Thymus (tissue), 11 donors: Measurements from ENCODE around the gene SMIM12. TPM values are rescaled to one million over a fixed set of nuclear protein-coding genes. Genes with fewer than 3 reads are reported as not detected.

Source experiments
- DNase-seq, 9 donors: peaks; one replicate each; pipeline ENCODE4 v3.0.0-alpha.2; 2013; ENCODE audit warnings: low spot score in 9 of 9, low read depth in 6 of 9, missing footprints in 1 of 9
- H3K27ac ChIP-seq, 2 donors: one replicate each; pipeline ENCODE4 v1.5.1; 2013; ENCODE audit warnings: control low read depth in 1 of 2, low read depth in 1 of 2, low read length in 1 of 2, mild to moderate bottlenecking in 1 of 2, moderate library complexity in 1 of 2
- H3K27me3 ChIP-seq, 2 donors: one replicate each; pipeline ENCODE4 v1.5.1; 2013; ENCODE audit warnings: low read length in 1 of 2; ENCODE audit not compliant: control insufficient read depth in 2 of 2, insufficient read depth in 1 of 2
- H3K36me3 ChIP-seq, 2 donors: one replicate each; pipeline ENCODE4 v1.5.1; 2013; ENCODE audit warnings: low read length in 1 of 2, mild to moderate bottlenecking in 1 of 2, moderate library complexity in 1 of 2; ENCODE audit not compliant: control insufficient read depth in 2 of 2, insufficient read depth in 2 of 2
- H3K4me1 ChIP-seq, 2 donors: one replicate each; pipeline ENCODE4 v1.5.1; 2013; ENCODE audit warnings: low read length in 2 of 2; ENCODE audit not compliant: control insufficient read depth in 2 of 2, insufficient read depth in 2 of 2
- H3K4me3 ChIP-seq, 2 donors: one replicate each; pipeline ENCODE4 v1.5.1; 2013; ENCODE audit warnings: low read length in 2 of 2, control low read depth in 1 of 2, mild to moderate bottlenecking in 1 of 2
- H3K9me3 ChIP-seq, 2 donors: one replicate each; pipeline ENCODE4 v1.5.1; 2013; ENCODE audit warnings: low read length in 1 of 2, mild to moderate bottlenecking in 1 of 2; ENCODE audit not compliant: control insufficient read depth in 2 of 2, insufficient read depth in 1 of 2
- WGBS: extraction: QIAGEN DNeasy Blood & Tissue Kit; methylation state at CpG from one replicate; pipeline ENCODE4 v1.1.7; 2013; 5-methylcytosine and 5-hydroxymethylcytosine counted together
- polyA plus RNA-seq: library from polyadenylated mRNA; stranded (reverse); fragments of 200-250 nt; gene quantifications from one replicate; pipeline ENCODE4 v1.2.3, GENCODE V29; 2013
- total RNA-seq: library from RNA; stranded (reverse); fragments of 120-200 nt; gene quantifications from one replicate; pipeline ENCODE4 v1.2.4, GENCODE V29; 2013
- donor health status: healthy.

SMIM12 gene
- total and polyA plus RNA-seq, 2 donors, result 25.7 to 31.9 TPM

GRCh38 chr1:34884961-34885360 lies 25.4 kb upstream of the SMIM12 start:
- Histone ChIP-seq H3K4me1 (peaks cover 5 to 9% of the 10 kb centered on the region in 2 donors), H3K9me3 (peaks cover 2 to 4% of the 10 kb centered on the region in 2 donors), H3K36me3 (no peaks in the 10 kb centered on the region), H3K27me3 (peaks cover 45 to 76% of the 10 kb centered on the region in 2 donors), H3K27ac (no peak overlapping the region), H3K4me3 (peak overlapping the region in 1 of 2 donors; percentile 47)
- DNase-seq, result no peak
- 34% methylated on average over 19 of the region's 19 CpGs for WGBS

GRCh38 chr1:34884536-34884935 lies 25.0 kb upstream of the SMIM12 start:
- Histone ChIP-seq H3K4me3 (no peak overlapping the region), H3K27ac (no peak overlapping the region), H3K27me3 (peaks cover 45 to 73% of the 10 kb centered on the region in 2 donors), H3K9me3 (peaks cover 2 to 4% of the 10 kb centered on the region in 2 donors), H3K4me1 (peaks cover 5 to 9% of the 10 kb centered on the region in 2 donors), H3K36me3 (no peaks in the 10 kb centered on the region)
- no peak for DNase-seq
- WGBS, result 71% methylated on average over 3 of the region's 3 CpGs

GRCh38 chr1:34879230-34879629 lies 19.7 kb upstream of the SMIM12 start:
- H3K4me3 ChIP-seq, result no peak overlapping the region
- no peak for DNase-seq
- peaks cover 2% of the 10 kb centered on the region in 2 donors for H3K9me3 ChIP-seq
- H3K27ac ChIP-seq, result no peak overlapping the region
- no peaks in the 10 kb centered on the region for H3K4me1 ChIP-seq
- WGBS, result 72% methylated on average over 9 of the region's 9 CpGs
- H3K36me3 ChIP-seq, result no peaks in the 10 kb centered on the region
- peaks cover 14 to 54% of the 10 kb centered on the region in 2 donors for H3K27me3 ChIP-seq

- no peak for DNase-seq
- Histone ChIP-seq H3K27ac (no peak overlapping the region), H3K4me1 (peaks cover 12 to 13% of the 10 kb centered on the region in 2 donors), H3K27me3 (peaks cover 3 to 37% of the 10 kb centered on the region in 2 donors), H3K9me3 (peaks cover 2% of the 10 kb centered on the region in 2 donors), H3K36me3 (no peaks in the 10 kb centered on the region), H3K4me3 (no peak overlapping the region)
- WGBS, result 91% methylated on average over 7 of the region's 7 CpGs
Observed at GRCh38 chr1:34876406-34876805, 16.9 kb upstream of the SMIM12 start.

- Histone ChIP-seq H3K4me3 (no peak overlapping the region), H3K4me1 (peaks cover 28 to 33% of the 10 kb centered on the region in 2 donors), H3K27me3 (peaks cover 3 to 29% of the 10 kb centered on the region in 2 donors), H3K27ac (no peak overlapping the region), H3K36me3 (no peaks in the 10 kb centered on the region), H3K9me3 (peaks cover 0 to 2% of the 10 kb centered on the region in 2 donors)
- 88% methylated on average over 4 of the region's 4 CpGs for WGBS
- no peak for DNase-seq
Observed at GRCh38 chr1:34874296-34874952, 14.9 kb upstream of the SMIM12 start.

GRCh38 chr1:34872133-34872503 lies 12.6 kb upstream of the SMIM12 start:
- Histone ChIP-seq H3K27ac (peak overlapping the region in 1 of 2 donors; percentile 99), H3K9me3 (peaks cover 0 to 2% of the 10 kb centered on the region in 2 donors), H3K4me1 (peaks cover 42 to 45% of the 10 kb centered on the region in 2 donors), H3K4me3 (no peak overlapping the region), H3K27me3 (peaks cover 3 to 31% of the 10 kb centered on the region in 2 donors), H3K36me3 (no peaks in the 10 kb centered on the region)
- WGBS, result 96% methylated on average over 4 of the region's 4 CpGs
- no peak for DNase-seq

GRCh38 chr1:34871443-34872132 lies 12.0 kb upstream of the SMIM12 start:
- H3K27ac ChIP-seq, result peak overlapping the region; percentile 90 to 99
- no peaks in the 10 kb centered on the region for H3K36me3 ChIP-seq
- peaks cover 2 to 33% of the 10 kb centered on the region in 2 donors for H3K27me3 ChIP-seq
- peaks cover 0 to 2% of the 10 kb centered on the region in 2 donors for H3K9me3 ChIP-seq
- peaks cover 47 to 50% of the 10 kb centered on the region in 2 donors for H3K4me1 ChIP-seq
- H3K4me3 ChIP-seq, result peak overlapping the region; percentile 14
- 51% methylated on average over 17 of the region's 17 CpGs for WGBS
- peak; percentile 66 to 95 (median 77) for DNase-seq

- no peak overlapping the region for H3K4me3 ChIP-seq
- peak in 2 of 9 donors; percentile 47 to 61 for DNase-seq
- WGBS, result 65% methylated on average over 2 of the region's 2 CpGs
- peaks cover 4 to 35% of the 10 kb centered on the region in 2 donors for H3K27me3 ChIP-seq
- H3K9me3 ChIP-seq, result peaks cover 0 to 2% of the 10 kb centered on the region in 2 donors
- H3K27ac ChIP-seq, result peak overlapping the region; percentile 72 to 99
- no peaks in the 10 kb centered on the region for H3K36me3 ChIP-seq
- H3K4me1 ChIP-seq, result peaks cover 54 to 60% of the 10 kb centered on the region in 2 donors
Observed at GRCh38 chr1:34870395-34870794, 10.8 kb upstream of the SMIM12 start.

GRCh38 chr1:34869760-34870159 lies 10.2 kb upstream of the SMIM12 start:
- no peak for DNase-seq
- Histone ChIP-seq H3K4me3 (no peak overlapping the region), H3K27ac (peak overlapping the region; percentile 64 to 99), H3K27me3 (peaks cover 8 to 39% of the 10 kb centered on the region in 2 donors), H3K36me3 (no peaks in the 10 kb centered on the region), H3K9me3 (no peaks in the 10 kb centered on the region), H3K4me1 (peaks cover 55 to 60% of the 10 kb centered on the region in 2 donors)
- WGBS, result 95% methylated on average over 4 of the region's 4 CpGs
